ENCODE measurements around the gene CRYBG3. TPM values are rescaled to one million over a fixed set of nuclear protein-coding genes. Genes with fewer than 3 reads are reported as not detected.
"Not testable (repeated sequence)": the region's sequence is repeated elsewhere in the genome, so short reads cannot be mapped to it uniquely, and the experiment has no call there.

CRYBG3 gene
- polyA plus RNA-seq, 1 experiment: 4.1 TPM

DNA sequence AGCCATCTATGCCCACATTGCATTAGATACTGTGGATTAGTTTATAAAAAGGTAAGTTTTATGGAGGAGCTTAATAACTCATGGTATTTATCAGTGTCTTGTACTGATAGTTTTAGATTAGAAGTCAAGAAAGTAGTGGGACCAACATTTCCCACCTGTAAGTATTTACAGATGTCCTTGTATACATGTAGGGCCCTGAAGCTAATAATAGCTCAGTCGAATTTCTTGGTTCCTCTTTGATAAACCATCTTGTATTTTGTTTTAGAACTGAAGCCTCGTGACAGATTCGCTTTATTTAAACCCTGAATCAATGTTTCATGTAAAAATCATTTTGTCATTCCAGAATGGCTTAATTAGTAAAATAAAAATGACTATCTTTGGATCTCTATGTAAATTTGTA lies 73.4 kb downstream of the CRYBG3 start:
- H3K27me3 ChIP-seq (ENCODE audit: control insufficient read depth, insufficient read depth, low read length): no peaks in the 10 kb centered on the region
- no peak for DNase-seq (ENCODE audit: low read depth)
- H3K36me3 ChIP-seq (ENCODE audit: control insufficient read depth, insufficient read depth, low read length): no peaks in the 10 kb centered on the region; the same call in 1 of the 2 replicates
- no peak overlapping the region for H3K4me3 ChIP-seq (ENCODE audit: low read depth, low read length)
- TF ChIP-seq, protein P1, sequence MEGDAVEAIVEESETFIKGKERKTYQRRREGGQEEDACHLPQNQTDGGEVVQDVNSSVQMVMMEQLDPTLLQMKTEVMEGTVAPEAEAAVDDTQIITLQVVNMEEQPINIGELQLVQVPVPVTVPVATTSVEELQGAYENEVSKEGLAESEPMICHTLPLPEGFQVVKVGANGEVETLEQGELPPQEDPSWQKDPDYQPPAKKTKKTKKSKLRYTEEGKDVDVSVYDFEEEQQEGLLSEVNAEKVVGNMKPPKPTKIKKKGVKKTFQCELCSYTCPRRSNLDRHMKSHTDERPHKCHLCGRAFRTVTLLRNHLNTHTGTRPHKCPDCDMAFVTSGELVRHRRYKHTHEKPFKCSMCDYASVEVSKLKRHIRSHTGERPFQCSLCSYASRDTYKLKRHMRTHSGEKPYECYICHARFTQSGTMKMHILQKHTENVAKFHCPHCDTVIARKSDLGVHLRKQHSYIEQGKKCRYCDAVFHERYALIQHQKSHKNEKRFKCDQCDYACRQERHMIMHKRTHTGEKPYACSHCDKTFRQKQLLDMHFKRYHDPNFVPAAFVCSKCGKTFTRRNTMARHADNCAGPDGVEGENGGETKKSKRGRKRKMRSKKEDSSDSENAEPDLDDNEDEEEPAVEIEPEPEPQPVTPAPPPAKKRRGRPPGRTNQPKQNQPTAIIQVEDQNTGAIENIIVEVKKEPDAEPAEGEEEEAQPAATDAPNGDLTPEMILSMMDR (IDR thresholded peaks at IDR 0.05; ENCODE audit: insufficient read depth, low read depth, low read length): no peak
- CTCF ChIA-PET: no interaction called here
- POLR2A ChIA-PET: no interaction called here

DNA sequence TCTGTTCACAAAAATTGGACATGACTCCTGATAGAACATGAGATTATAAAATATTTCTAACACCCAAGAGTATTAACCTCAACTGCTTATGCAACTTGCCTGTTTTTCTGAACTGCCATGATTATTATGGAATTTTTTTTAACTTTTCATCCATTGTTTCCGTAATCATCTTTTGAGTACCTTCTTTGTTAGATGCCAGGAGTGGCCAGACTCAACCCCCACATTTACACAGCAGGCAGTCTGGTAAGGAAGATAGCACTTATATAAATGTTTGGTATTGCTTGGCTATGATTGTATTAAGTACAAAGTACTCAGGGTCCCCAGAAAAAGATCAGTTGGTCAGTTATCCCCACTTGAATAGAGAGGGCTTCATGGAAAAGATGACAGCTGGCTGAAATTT lies 74.3 kb downstream of the CRYBG3 start:
- ChIA-PET POLR2A (no interaction called here), CTCF (no interaction called here)
- H3K4me3 ChIP-seq (ENCODE audit: low read depth, low read length): no peak overlapping the region
- no peaks in the 10 kb centered on the region for H3K27me3 ChIP-seq (ENCODE audit: control insufficient read depth, insufficient read depth, low read length)
- DNase-seq (ENCODE audit: low read depth): no peak
- TF ChIP-seq, protein P1 (IDR thresholded peaks at IDR 0.05; ENCODE audit: insufficient read depth, low read depth, low read length): no peak
- no peaks in the 10 kb centered on the region; the same call in 1 of the 2 replicates for H3K36me3 ChIP-seq (ENCODE audit: control insufficient read depth, insufficient read depth, low read length)

DNA sequence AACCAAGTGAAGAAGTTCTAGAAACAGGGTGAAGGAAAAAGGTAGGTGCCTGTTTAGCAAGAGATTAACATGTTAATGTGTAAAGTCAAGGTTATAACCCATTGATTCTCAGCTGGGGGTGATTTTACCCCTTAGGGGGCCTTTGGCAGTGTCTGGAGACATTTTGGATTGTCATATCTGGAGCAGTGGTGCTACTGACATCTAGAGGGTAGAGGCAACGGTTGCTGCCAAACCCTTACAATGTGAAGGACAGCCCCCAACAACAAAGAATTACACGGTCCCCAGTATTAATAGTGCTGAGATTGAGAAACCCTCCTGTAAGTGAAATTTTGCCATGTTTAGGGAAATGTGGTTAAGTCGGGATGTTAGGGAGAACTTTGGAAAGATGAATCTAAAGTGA lies 74.7 kb downstream of the CRYBG3 start:
- no peak overlapping the region for H3K4me3 ChIP-seq (ENCODE audit: low read depth, low read length)
- POLR2A ChIA-PET: no interaction called here
- DNase-seq (ENCODE audit: low read depth): no peak
- no peaks in the 10 kb centered on the region for H3K27me3 ChIP-seq (ENCODE audit: control insufficient read depth, insufficient read depth, low read length)
- no peaks in the 10 kb centered on the region; the same call in 1 of the 2 replicates for H3K36me3 ChIP-seq (ENCODE audit: control insufficient read depth, insufficient read depth, low read length)
- TF ChIP-seq, protein P1 (IDR thresholded peaks at IDR 0.05; ENCODE audit: insufficient read depth, low read depth, low read length): no peak
- CTCF ChIA-PET: no interaction called here

DNA sequence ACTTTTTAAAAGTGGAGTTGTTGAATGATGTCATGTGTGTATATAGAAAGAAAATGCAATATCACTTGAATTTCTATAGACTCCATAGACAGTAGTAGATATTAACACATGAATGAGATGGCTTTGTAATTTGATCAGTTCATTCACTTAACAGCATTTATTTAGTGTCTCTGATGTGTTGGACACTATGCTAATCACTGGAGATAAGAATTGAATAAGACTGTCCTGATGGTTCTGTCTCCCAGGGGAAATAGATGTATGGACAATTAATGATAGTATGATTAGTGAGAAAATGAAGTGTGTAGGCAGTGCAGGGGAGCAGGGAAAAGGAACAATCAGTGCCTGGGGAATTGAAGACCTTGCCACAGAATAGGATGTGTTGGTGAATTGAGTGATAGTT lies 77.5 kb downstream of the CRYBG3 start:
- Histone ChIP-seq H3K4me3 (ENCODE audit: low read depth, low read length) (no peak overlapping the region), H3K36me3 (ENCODE audit: control insufficient read depth, insufficient read depth, low read length) (no peaks in the 10 kb centered on the region), H3K27me3 (ENCODE audit: control insufficient read depth, insufficient read depth, low read length) (no peaks in the 10 kb centered on the region)
- TF ChIP-seq, protein P1 (IDR thresholded peaks at IDR 0.05; ENCODE audit: insufficient read depth, low read depth, low read length): no peak
- ChIA-PET POLR2A (no interaction called here), CTCF (no interaction called here)
- DNase-seq (ENCODE audit: low read depth): no peak

DNA sequence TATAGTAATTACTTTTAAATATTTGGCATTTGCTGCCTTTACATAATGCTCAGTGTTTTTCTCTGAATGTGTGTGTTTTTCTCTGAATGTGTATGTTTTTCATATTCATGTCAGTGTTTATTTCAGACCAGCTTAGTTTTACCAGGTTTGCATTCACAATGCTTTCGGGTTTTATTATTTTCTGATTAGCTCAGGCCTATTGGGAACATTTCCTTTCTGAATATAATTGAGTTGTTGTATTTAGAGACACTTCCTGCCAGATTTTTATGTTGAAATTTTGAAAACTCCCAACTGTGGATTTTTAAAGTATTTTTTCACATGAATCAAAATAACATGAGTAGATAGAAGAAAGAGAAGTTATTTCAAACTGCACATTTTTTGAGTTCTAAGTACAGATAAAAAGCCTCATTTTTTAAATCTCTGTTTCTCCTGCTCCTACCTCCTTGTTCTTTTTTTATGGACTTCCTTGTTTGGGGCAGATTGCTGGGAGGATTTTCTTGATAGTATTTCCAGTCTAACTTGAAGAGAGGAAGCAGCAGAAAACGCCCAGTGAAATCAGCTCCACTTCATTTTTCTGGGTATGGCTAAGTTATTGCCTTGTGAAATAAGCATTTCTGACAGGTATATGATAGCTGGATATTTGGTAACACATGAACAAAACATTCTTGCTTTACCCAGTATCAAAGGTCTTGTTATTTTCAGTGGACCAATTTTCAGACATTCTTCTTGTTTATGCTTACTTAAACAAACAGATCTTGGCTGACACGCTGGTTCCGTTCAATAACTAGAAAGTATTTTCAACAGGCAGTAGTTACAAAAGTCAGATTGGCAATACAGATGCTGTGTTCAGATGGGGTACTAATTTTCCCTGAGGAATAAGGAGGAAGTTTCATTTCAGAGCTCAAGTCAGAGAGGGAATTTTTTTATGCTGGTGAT lies 79.8 kb downstream of the CRYBG3 start:
- Histone ChIP-seq H3K4me3 (ENCODE audit: low read depth, low read length) (no peak overlapping the region), H3K27me3 (ENCODE audit: control insufficient read depth, insufficient read depth, low read length) (no peaks in the 10 kb centered on the region), H3K36me3 (ENCODE audit: control insufficient read depth, insufficient read depth, low read length) (no peaks in the 10 kb centered on the region)
- no peak for DNase-seq (ENCODE audit: low read depth)
- ChIA-PET POLR2A (no interaction called here), CTCF (interaction anchor here (0.7 kb wide), 1 partner anchor 10 kb away, joined by 3 read pairs; no protein-coding TSS in a partner anchor)
- TF ChIP-seq, protein P1 (IDR thresholded peaks at IDR 0.05; ENCODE audit: insufficient read depth, low read depth, low read length): no peak

DNA sequence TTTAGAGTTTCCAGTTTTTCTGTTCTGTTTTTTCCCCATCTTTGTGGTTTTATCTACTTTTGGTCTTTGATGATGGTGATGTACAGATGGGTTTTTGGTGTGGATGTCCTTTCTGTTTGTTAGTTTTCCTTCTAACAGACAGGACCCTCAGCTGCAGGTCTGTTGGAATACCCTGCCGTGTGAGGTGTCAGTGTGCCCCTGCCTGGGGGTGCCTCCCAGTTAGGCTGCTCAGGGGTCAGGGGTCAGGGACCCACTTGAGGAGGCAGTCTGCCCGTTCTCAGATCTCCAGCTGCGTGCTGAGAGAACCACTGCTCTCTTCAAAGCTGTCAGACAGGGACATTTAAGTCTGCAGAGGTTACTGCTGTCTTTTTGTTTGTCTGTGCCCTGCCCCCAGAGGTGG lies 88.0 kb downstream of the CRYBG3 start:
- H3K36me3 ChIP-seq (ENCODE audit: control insufficient read depth, insufficient read depth, low read length); H3K27me3 ChIP-seq (ENCODE audit: control insufficient read depth, insufficient read depth, low read length); DNase-seq (ENCODE audit: low read depth); CTCF ChIA-PET; POLR2A ChIA-PET; H3K4me3 ChIP-seq (ENCODE audit: low read depth, low read length): not testable (repeated sequence)

DNA sequence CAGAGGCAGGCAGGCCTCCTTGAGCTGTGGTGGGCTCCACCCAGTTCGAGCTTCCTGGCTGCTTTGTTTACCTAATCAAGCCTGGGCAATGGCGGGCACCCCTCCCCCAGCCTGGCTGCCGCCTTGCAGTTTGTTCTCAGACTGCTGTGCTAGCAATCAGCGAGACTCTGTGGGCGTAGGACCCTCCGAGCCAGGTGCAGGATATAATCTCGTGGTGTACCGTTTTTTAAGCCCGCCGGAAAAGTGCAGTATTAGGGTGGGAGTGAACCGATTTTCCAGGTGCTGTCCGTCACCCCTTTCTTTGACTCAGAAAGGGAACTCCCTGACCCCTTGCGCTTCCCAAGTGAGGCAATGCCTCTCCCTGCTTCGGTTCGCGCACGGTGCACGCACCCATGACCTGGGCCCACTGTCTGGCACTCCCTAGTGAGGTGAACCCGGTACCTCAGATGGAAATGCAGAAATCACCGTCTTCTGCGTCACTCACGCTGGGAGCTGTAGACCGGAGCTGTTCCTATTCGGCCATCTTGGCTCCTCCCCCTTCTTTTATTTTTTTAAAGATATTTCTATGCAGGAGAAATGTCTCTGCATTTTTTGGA lies 88.5 kb downstream of the CRYBG3 start:
- DNase-seq (ENCODE audit: low read depth); CTCF ChIA-PET: not testable (repeated sequence)

More for the DNA sequence above, 88.5 kb downstream of the CRYBG3 start:
- H3K4me3 ChIP-seq (ENCODE audit: low read depth, low read length); H3K27me3 ChIP-seq (ENCODE audit: control insufficient read depth, insufficient read depth, low read length); H3K36me3 ChIP-seq (ENCODE audit: control insufficient read depth, insufficient read depth, low read length); POLR2A ChIA-PET: not testable (repeated sequence)

Measured in BJ (cell line).